GM21360 (cell line): ENCODE results near the gene EVPLL.
"Not testable (repeated sequence)": the region's sequence is repeated elsewhere in the genome, so short reads cannot be mapped to it uniquely, and the experiment has no call there.

Source experiments
- ATAC-seq: cut with Tn5 transposase; IDR thresholded peaks from one replicate; pipeline ENCODE4 v1.9.1; 2021; ENCODE audit warnings: mild to moderate bottlenecking, moderate library complexity; ENCODE audit not compliant: unreplicated experiment

EVPLL gene

GRCh38 chr17:18377437-18378204, at the start of gene EVPLL:
Gene EVPLL (plus strand): TSS chr17:18377778. CDS start chr17:18380938, 3,160 bp downstream.
- no peak for ATAC-seq

GRCh38 chr17:18328643-18329204, 48.9 kb upstream of the EVPLL start:
- no peak for ATAC-seq

GRCh38 chr17:18331879-18332278, 45.7 kb upstream of the EVPLL start:
- no peak for ATAC-seq

GRCh38 chr17:18332909-18333489, 44.6 kb upstream of the EVPLL start:
- ATAC-seq: no peak

- not testable (repeated sequence) for ATAC-seq
Observed at GRCh38 chr17:18338158-18338557, 39.4 kb upstream of the EVPLL start.

GRCh38 chr17:18339933-18340332, 37.6 kb upstream of the EVPLL start:
- no peak for ATAC-seq

GRCh38 chr17:18344021-18344420, 33.6 kb upstream of the EVPLL start:
- ATAC-seq: no peak

- ATAC-seq: no peak
Observed at GRCh38 chr17:18353541-18353940, 24.0 kb upstream of the EVPLL start.

- no peak for ATAC-seq
Observed at GRCh38 chr17:18356624-18357023, 21.0 kb upstream of the EVPLL start.

GRCh38 chr17:18360518-18360917, 17.1 kb upstream of the EVPLL start:
- ATAC-seq: no peak

GRCh38 chr17:18361837-18362697, 15.5 kb upstream of the EVPLL start:
- no peak for ATAC-seq

GRCh38 chr17:18362698-18363100, 14.9 kb upstream of the EVPLL start:
- no peak for ATAC-seq

- peak; percentile 95 for ATAC-seq
Observed at GRCh38 chr17:18363101-18364049, 14.2 kb upstream of the EVPLL start, which contains the start of gene SHMT1. Gene SHMT1 (minus strand): TSS chr17:18363550. CDS start chr17:18355981, 7,569 bp downstream.

- no peak for ATAC-seq
Observed at GRCh38 chr17:18364166-18364565, 13.4 kb upstream of the EVPLL start.

GRCh38 chr17:18368946-18369345, 8.6 kb upstream of the EVPLL start:
- ATAC-seq: no peak

GRCh38 chr17:18370761-18371160, 6.8 kb upstream of the EVPLL start:
- no peak for ATAC-seq

GRCh38 chr17:18371455-18371854, 6.1 kb upstream of the EVPLL start:
- no peak for ATAC-seq

- ATAC-seq: not testable (repeated sequence)
Observed at GRCh38 chr17:18373181-18373580, 4.4 kb upstream of the EVPLL start.

GRCh38 chr17:18374216-18374615, 3.4 kb upstream of the EVPLL start:
- no peak for ATAC-seq

GRCh38 chr17:18378205-18378505, 577 bp downstream of the EVPLL start:
- ATAC-seq: no peak
